Left ventricle myocardium superior (tissue), 1 donor: ENCODE data around the gene PLAGL2. TPM values are rescaled to one million over a fixed set of nuclear protein-coding genes. Genes with fewer than 3 reads are reported as not detected.

Experiments used
- ATAC-seq: fragments of 200-7000 bp; cut with Tn5 transposase; one replicate; pipeline ENCODE4 v1.9.1; 2020; ENCODE audit warnings: mild to moderate bottlenecking, moderate library complexity
- DNase-seq: peaks from one replicate; pipeline ENCODE4 v3.0.0-alpha.2; 2020
- intact Hi-C: fragments of 100-400 bp; cut with micrococcal nuclease; formaldehyde crosslinking; loops from one replicate; pipeline ENCODE4 v1.11.0; 2022
- total RNA-seq: library from RNA; stranded (reverse); fragmentation: NEBNext Ultra II Directional; extraction: Animal tissue kit (Norgen Biotek cat#: 25700); gene quantifications from one replicate; pipeline ENCODE4 v1.2.1, GENCODE V29; 2021
- donor health status: DM: no; HTN: yes; CAD: no; lungs with severe emphysema.

Gene PLAGL2
- total RNA-seq, 1 donor from 2014 or later, result 6.7 TPM

GRCh38 chr20:32232326-32232886, 24.9 kb upstream of the PLAGL2 start:
- intact Hi-C loops, result no loop called here
- ATAC-seq, result no peak

GRCh38 chr20:32231847-32232246, 24.3 kb upstream of the PLAGL2 start:
- ATAC-seq (no peak), DNase-seq (no peak)
- intact Hi-C loops, result no loop called here

More at GRCh38 chr20:32232326-32232886, 24.9 kb upstream of the PLAGL2 start:
- DNase-seq, result no peak

- ATAC-seq (no peak), DNase-seq (no peak)
- intact Hi-C loops, result no loop called here
These were observed 23.7 kb upstream of the PLAGL2 start for GRCh38 chr20:32231245-32231644.

- intact Hi-C loops, result no loop called here
- DNase-seq (no peak), ATAC-seq (no peak)
These were observed 23.2 kb upstream of the PLAGL2 start for GRCh38 chr20:32230707-32231106.

- ATAC-seq, result no peak
- DNase-seq, result no peak
- intact Hi-C loops, result no loop called here
These were observed 21.8 kb upstream of the PLAGL2 start for GRCh38 chr20:32229251-32229747.

- intact Hi-C loops, result no loop called here
- DNase-seq, result peak; percentile 44
- ATAC-seq, result peak; percentile 89
These were observed 20.5 kb upstream of the PLAGL2 start for GRCh38 chr20:32227744-32228688.

- intact Hi-C loops, result no loop called here
- DNase-seq, result no peak
- peak; percentile 22 for ATAC-seq
These were observed 19.8 kb upstream of the PLAGL2 start for GRCh38 chr20:32227306-32227705.

GRCh38 chr20:32226391-32226790, 18.8 kb upstream of the PLAGL2 start:
- no peak for ATAC-seq
- intact Hi-C loops, result no loop called here

GRCh38 chr20:32224463-32224862, 16.9 kb upstream of the PLAGL2 start:
- intact Hi-C loops, result no loop called here
- no peak for ATAC-seq
- no peak for DNase-seq

More at GRCh38 chr20:32226391-32226790, 18.8 kb upstream of the PLAGL2 start:
- no peak for DNase-seq

- no peak for ATAC-seq
- DNase-seq, result no peak
- intact Hi-C loops, result no loop called here
These were observed 10.8 kb upstream of the PLAGL2 start for GRCh38 chr20:32218156-32218900.

- DNase-seq, result no peak
- intact Hi-C loops, result no loop called here
- ATAC-seq, result no peak
These were observed 8.9 kb upstream of the PLAGL2 start for GRCh38 chr20:32216179-32217142.

- ATAC-seq (no peak), DNase-seq (no peak)
- intact Hi-C loops, result no loop called here
These were observed 8.2 kb upstream of the PLAGL2 start for GRCh38 chr20:32215729-32216128.

- intact Hi-C loops, result no loop called here
- ATAC-seq, result no peak
- DNase-seq, result no peak
These were observed 7.6 kb upstream of the PLAGL2 start for GRCh38 chr20:32215147-32215546.

- intact Hi-C loops, result no loop called here
- no peak for DNase-seq
- ATAC-seq, result no peak
These were observed 6.3 kb upstream of the PLAGL2 start for GRCh38 chr20:32213870-32214269.

GRCh38 chr20:32209850-32210605, 2.5 kb upstream of the PLAGL2 start:
- intact Hi-C loops, result no loop called here

GRCh38 chr20:32208499-32209154, 1.1 kb upstream of the PLAGL2 start:
- intact Hi-C loops, result no loop called here
- ATAC-seq (no peak), DNase-seq (no peak)

More at GRCh38 chr20:32209850-32210605, 2.5 kb upstream of the PLAGL2 start:
- no peak for DNase-seq
- ATAC-seq, result no peak
